HTERT RPE-1 (cell line): ENCODE measurements around the gene DIPK1B.

ENCODE experiments used
- in situ Hi-C: fragments of 300-500 bp; cut with MboI; formaldehyde crosslinking; loops from 4 replicates; pipeline ENCODE4 v1.14.3; 2020; ENCODE audit warnings: low sequenced_read_pairs

The DIPK1B gene

GRCh38 chr9:136718345-136719194, 6.2 kb downstream of the DIPK1B start:
- in situ Hi-C loops = no loop called here

GRCh38 chr9:136719195-136719880, 7.0 kb downstream of the DIPK1B start:
- in situ Hi-C loops = no loop called here

GRCh38 chr9:136720251-136720897, 8.0 kb downstream of the DIPK1B start:
- in situ Hi-C loops = no loop called here

GRCh38 chr9:136720898-136721338, 8.5 kb downstream of the DIPK1B start:
- in situ Hi-C loops = no loop called here

- in situ Hi-C loops = no loop called here
Observed at GRCh38 chr9:136721339-136722092, 9.1 kb downstream of the DIPK1B start.

GRCh38 chr9:136722093-136722968, 10.0 kb downstream of the DIPK1B start:
- in situ Hi-C loops = no loop called here

- in situ Hi-C loops = no loop called here
Observed at GRCh38 chr9:136722969-136723356, 10.6 kb downstream of the DIPK1B start.

- in situ Hi-C loops = no loop called here
Observed at GRCh38 chr9:136723362-136723976, 11.1 kb downstream of the DIPK1B start.

- in situ Hi-C loops = no loop called here
Observed at GRCh38 chr9:136723989-136724388, 11.6 kb downstream of the DIPK1B start.

GRCh38 chr9:136724772-136725171, 12.4 kb downstream of the DIPK1B start:
- in situ Hi-C loops = no loop called here

- in situ Hi-C loops = no loop called here
Observed at GRCh38 chr9:136725612-136726011, 13.2 kb downstream of the DIPK1B start.

GRCh38 chr9:136726118-136726517, 13.7 kb downstream of the DIPK1B start:
- in situ Hi-C loops = no loop called here

GRCh38 chr9:136726631-136727191, 14.3 kb downstream of the DIPK1B start:
- in situ Hi-C loops = no loop called here

- in situ Hi-C loops = no loop called here
Observed at GRCh38 chr9:136728080-136728547, 15.7 kb downstream of the DIPK1B start.

GRCh38 chr9:136728548-136729123, 16.3 kb downstream of the DIPK1B start:
- in situ Hi-C loops = no loop called here

GRCh38 chr9:136729144-136729543, 16.8 kb downstream of the DIPK1B start:
- in situ Hi-C loops = no loop called here

GRCh38 chr9:136729926-136730325, 17.6 kb downstream of the DIPK1B start:
- in situ Hi-C loops = no loop called here

GRCh38 chr9:136732444-136733178, 20.2 kb downstream of the DIPK1B start:
- in situ Hi-C loops = no loop called here
